OCI-LY3 (cell line): ENCODE results near the gene NUDT2.

Experiments used
- H2AFZ ChIP-seq: fragments of 200-600, 300-600 bp; shearing (Covaris generic); 2 replicates; pipeline ENCODE4 v1.6.0; 2014; ENCODE audit warnings: antibody characterized with exemption, low read depth, low read length
- H3K27ac ChIP-seq: fragments of 200-600, 300-600 bp; sonication (generic); 2 replicates; pipeline ENCODE4 v1.5.1; 2014; ENCODE audit warnings: mild to moderate bottlenecking, low read length, moderate library complexity, mixed read lengths
- H3K27me3 ChIP-seq: fragments of 200-600, 300-600 bp; sonication (generic); 2 replicates; pipeline ENCODE4 v1.6.1; 2014; ENCODE audit warnings: low read depth, low read length, mixed read lengths
- H3K36me3 ChIP-seq: fragments of 200-600, 300-600 bp; sonication (generic); replicated peaks from 2 replicates; pipeline ENCODE3; 2014; ENCODE audit warnings: low read depth, low read length, mixed read lengths
- H3K4me1 ChIP-seq: fragments of 300-600, 200-600 bp; sonication (generic); 2 replicates; pipeline ENCODE4 v1.6.1; 2014; ENCODE audit warnings: low read length, mixed read lengths
- H3K4me2 ChIP-seq: fragments of 200-600, 300-600 bp; sonication (generic); 2 replicates; pipeline ENCODE4 v1.6.1; 2014; ENCODE audit warnings: low read length, mixed read lengths
- H3K4me3 ChIP-seq: fragments of 300-600, 200-600 bp; sonication (generic); 2 replicates; pipeline ENCODE4 v1.5.1; 2014; ENCODE audit warnings: antibody characterized with exemption, mild to moderate bottlenecking, low read length, moderate library complexity
- H3K79me2 ChIP-seq: fragments of 300-600, 200-600 bp; shearing (Covaris generic); 2 replicates; pipeline ENCODE4 v1.6.1; 2014; ENCODE audit warnings: mild to moderate bottlenecking, low read length, mixed read lengths
- H3K9ac ChIP-seq: fragments of 300-600, 200-600 bp; shearing (Covaris generic); 2 replicates; pipeline ENCODE4 v1.6.0; 2014; ENCODE audit warnings: mild to moderate bottlenecking, low read length, moderate library complexity
- H3K9me3 ChIP-seq: fragments of 200-600, 300-600 bp; shearing (Covaris generic); 2 replicates; pipeline ENCODE4 v1.6.1; 2014; ENCODE audit warnings: low read length, mixed read lengths; ENCODE audit not compliant: insufficient read depth
- H4K20me1 ChIP-seq: fragments of 200-600, 300-600 bp; sonication (generic); 2 replicates; pipeline ENCODE4 v1.6.1; 2016; ENCODE audit warnings: low read length, mixed read lengths; ENCODE audit not compliant: insufficient read depth
- CTCF ChIP-seq: fragments of 200-600, 300-600 bp; sonication (generic); IDR thresholded peaks from 2 replicates; pipeline ENCODE4 v1.5.1; 2014; ENCODE audit warnings: antibody characterized with exemption, low read length, low read depth
- EZH2phosphoT487 ChIP-seq: fragments of 200-600 bp; shearing (Covaris generic); IDR thresholded peaks from 2 replicates; pipeline ENCODE4 v1.6.1; 2018; ENCODE audit warnings: antibody characterized with exemption, mixed run types, low read depth

Gene NUDT2

GRCh38 chr9:34369636-34370035 is 40.3 kb downstream of the NUDT2 start:
- H3K9me3 ChIP-seq = no peaks in the 10 kb centered on the region
- no peak overlapping the region for H3K9ac ChIP-seq
- H3K36me3 ChIP-seq = no peaks in the 10 kb centered on the region
- no peaks in the 10 kb centered on the region for H3K79me2 ChIP-seq
- TF ChIP-seq EZH2phosphoT487 (no peak), CTCF (no peak)
- no peaks in the 10 kb centered on the region for H4K20me1 ChIP-seq
- no peaks in the 10 kb centered on the region for H3K27me3 ChIP-seq
- H2AFZ ChIP-seq = no peak overlapping the region
- no peaks in the 10 kb centered on the region for H3K4me1 ChIP-seq
- no peak overlapping the region for H3K27ac ChIP-seq
- no peak overlapping the region for H3K4me2 ChIP-seq
- no peak overlapping the region for H3K4me3 ChIP-seq

DNA sequence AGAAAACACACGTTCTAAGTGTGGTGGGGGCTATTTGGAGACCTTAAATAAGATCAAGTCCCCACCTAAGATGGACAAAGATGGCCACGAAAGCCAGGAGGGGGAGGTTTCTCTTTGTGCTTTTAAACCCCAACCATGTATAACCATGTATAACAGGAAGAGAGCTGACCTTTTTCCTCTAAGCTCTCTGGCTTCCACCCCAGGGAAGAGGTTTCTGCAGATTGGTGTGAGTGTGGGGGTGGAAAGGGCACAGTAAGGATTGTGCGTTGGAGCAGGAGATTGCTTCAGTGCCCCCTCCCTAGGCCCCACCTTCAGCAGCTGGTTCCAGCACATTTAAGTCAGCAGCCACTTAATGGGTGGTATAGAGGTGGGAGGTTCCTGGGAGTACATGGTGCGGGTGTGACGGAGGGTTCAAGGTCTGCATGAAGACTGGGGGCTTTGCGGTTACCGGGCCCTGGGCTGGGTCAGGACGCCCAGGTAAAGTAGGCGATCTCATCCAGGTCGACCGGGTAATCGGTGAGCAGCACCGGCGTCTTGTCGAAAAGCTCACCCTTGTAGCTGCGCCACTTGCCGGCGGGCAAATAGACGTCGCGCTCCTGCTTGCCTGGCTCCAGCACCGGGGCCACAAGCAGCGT is 41.1 kb downstream of the NUDT2 start:
- Histone ChIP-seq H3K4me1 (peaks cover under 1% of the 10 kb centered on the region; the same call in 1 of the 2 replicates), H4K20me1 (no peaks in the 10 kb centered on the region), H3K9ac (no peak overlapping the region), H3K27ac (no peak overlapping the region), H3K36me3 (no peaks in the 10 kb centered on the region), H3K79me2 (no peaks in the 10 kb centered on the region), H2AFZ (no peak overlapping the region), H3K9me3 (no peaks in the 10 kb centered on the region), H3K4me3 (no peak overlapping the region), H3K27me3 (no peaks in the 10 kb centered on the region), H3K4me2 (no peak overlapping the region)
- no peak for TF ChIP-seq EZH2phosphoT487
- no peak for TF ChIP-seq CTCF

GRCh38 chr9:34370970-34371880 is 41.9 kb downstream of the NUDT2 start:
- TF ChIP-seq CTCF (no peak), EZH2phosphoT487 (no peak)
- no peak overlapping the region for H3K4me3 ChIP-seq
- H4K20me1 ChIP-seq = no peaks in the 10 kb centered on the region
- peaks cover 6% of the 10 kb centered on the region; the same call in 1 of the 2 replicates for H3K4me1 ChIP-seq
- no peak overlapping the region for H2AFZ ChIP-seq
- H3K79me2 ChIP-seq = no peaks in the 10 kb centered on the region
- no peak overlapping the region for H3K4me2 ChIP-seq
- H3K9me3 ChIP-seq = no peaks in the 10 kb centered on the region
- no peak overlapping the region for H3K27ac ChIP-seq
- no peaks in the 10 kb centered on the region for H3K27me3 ChIP-seq
- no peaks in the 10 kb centered on the region for H3K36me3 ChIP-seq
- no peak overlapping the region for H3K9ac ChIP-seq

DNA sequence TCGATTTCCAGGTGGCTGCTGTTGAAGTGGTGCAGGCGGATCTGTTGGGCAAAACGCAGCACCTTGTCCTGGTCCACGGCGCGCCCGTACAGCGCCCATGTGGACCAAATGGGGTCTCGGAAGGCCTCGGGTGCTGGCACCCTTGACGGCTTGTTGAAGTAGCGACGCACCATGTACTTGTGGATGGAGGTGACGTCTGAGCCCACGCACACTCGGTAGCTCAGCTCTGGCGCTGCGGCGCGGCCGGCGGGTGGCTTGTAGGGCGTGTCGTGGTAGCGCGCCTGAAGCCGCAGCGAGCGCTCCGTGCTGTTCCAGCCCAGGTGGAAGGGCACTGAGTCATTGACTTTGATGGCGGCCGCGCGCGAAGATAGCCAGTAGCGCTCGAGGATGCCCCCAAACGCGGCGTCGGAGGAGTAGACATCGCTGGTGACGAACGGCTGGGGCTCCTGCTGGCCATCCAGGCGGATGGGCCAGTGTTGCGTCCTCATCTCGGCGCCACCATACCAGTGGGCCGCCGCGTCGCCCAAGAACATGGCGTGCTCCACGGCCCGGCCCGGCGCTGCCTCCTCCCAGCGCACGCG is 42.6 kb downstream of the NUDT2 start:
- peaks cover 6% of the 10 kb centered on the region; the same call in 1 of the 2 replicates for H3K4me1 ChIP-seq
- no peak overlapping the region for H2AFZ ChIP-seq
- H3K4me2 ChIP-seq = no peak overlapping the region
- no peaks in the 10 kb centered on the region for H3K36me3 ChIP-seq
- H3K9me3 ChIP-seq = no peaks in the 10 kb centered on the region
- no peak overlapping the region for H3K9ac ChIP-seq
- no peaks in the 10 kb centered on the region for H3K27me3 ChIP-seq
- H3K79me2 ChIP-seq = no peaks in the 10 kb centered on the region
- H3K4me3 ChIP-seq = no peak overlapping the region
- no peak overlapping the region for H3K27ac ChIP-seq
- H4K20me1 ChIP-seq = no peaks in the 10 kb centered on the region
- TF ChIP-seq CTCF = no peak
- TF ChIP-seq EZH2phosphoT487 = no peak
